GM12874 (cell line): ENCODE data around the gene LRTM2.

Source experiments
- CTCF ChIP-seq: IDR thresholded peaks from 2 replicates; pipeline ENCODE4 v1.5.1; 2011; ENCODE audit warnings: low read depth, mild to moderate bottlenecking, control low read depth, low read length, moderate library complexity; ENCODE audit not compliant: insufficient read depth

Gene LRTM2

GRCh38 chr12:1805441-1806081 is 14.8 kb upstream of the LRTM2 start:
- no peak for TF ChIP-seq CTCF

GRCh38 chr12:1806301-1807086 is 13.9 kb upstream of the LRTM2 start:
- TF ChIP-seq CTCF, result no peak

GRCh38 chr12:1807087-1807860 is 13.1 kb upstream of the LRTM2 start:
- TF ChIP-seq CTCF, result no peak

GRCh38 chr12:1808036-1808797 is 12.1 kb upstream of the LRTM2 start:
- no peak for TF ChIP-seq CTCF

- TF ChIP-seq CTCF, result no peak
Observed at GRCh38 chr12:1808798-1809480, 11.4 kb upstream of the LRTM2 start.

- TF ChIP-seq CTCF, result no peak
Observed at GRCh38 chr12:1809591-1810190, 10.7 kb upstream of the LRTM2 start.
